Activated T-helper 1 cell treated with Interleukin-2 at 50 U/mL for 16 hours (primary cell): Measurements from ENCODE around the gene SLC8A1.

Source experiments
- DNase-seq: peaks from one replicate; pipeline ENCODE4 v3.0.0-alpha.2; 2020; ENCODE audit warnings: low read depth

SLC8A1 gene

GRCh38 chr2:40451918-40452605 lies at the start of gene SLC8A1:
TSS of gene SLC8A1 (minus strand) at chr2:40452090.
- DNase-seq = no peak

GRCh38 chr2:40499437-40499836 lies 47.5 kb upstream of the SLC8A1 start:
- DNase-seq = no peak

GRCh38 chr2:40497251-40497859 lies 45.5 kb upstream of the SLC8A1 start:
- no peak for DNase-seq

DNA sequence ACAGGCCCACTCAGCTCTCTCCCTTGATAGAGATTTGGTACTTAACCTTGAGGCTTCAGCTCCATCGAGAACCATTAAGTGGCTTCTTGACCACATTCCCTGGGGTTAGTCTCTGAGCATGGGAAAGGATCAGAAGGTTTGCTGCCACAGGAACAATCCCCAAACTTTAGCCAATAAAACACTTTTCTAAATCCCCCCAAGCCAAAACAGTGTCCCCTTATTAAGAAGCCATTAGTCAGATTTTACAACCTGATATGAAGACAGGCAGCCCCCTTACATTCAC lies 37.7 kb upstream of the SLC8A1 start:
- no peak for DNase-seq

- DNase-seq = no peak
These were observed 37.2 kb upstream of the SLC8A1 start for GRCh38 chr2:40488927-40489677.

- DNase-seq = no peak
These were observed 36.3 kb upstream of the SLC8A1 start for GRCh38 chr2:40488101-40488601.

DNA sequence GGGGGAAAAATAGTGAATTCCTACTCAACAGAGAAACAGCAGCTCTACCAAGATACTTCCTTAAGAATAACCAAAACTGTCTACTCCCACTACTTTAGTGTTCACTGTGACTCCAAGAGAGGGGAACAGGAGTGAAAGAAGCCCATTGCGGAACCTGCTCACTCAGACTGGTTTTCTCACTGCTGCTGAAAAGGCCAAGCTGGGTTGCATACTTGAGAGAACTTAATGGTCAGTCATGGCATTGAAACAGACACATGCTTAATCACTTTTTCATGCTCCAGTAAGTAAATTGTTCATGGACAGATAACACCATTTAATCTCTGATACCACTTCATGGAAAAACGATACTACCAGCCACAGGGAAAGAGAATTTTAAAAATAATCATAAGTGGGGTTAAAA lies 35.7 kb upstream of the SLC8A1 start:
- DNase-seq = no peak

DNA sequence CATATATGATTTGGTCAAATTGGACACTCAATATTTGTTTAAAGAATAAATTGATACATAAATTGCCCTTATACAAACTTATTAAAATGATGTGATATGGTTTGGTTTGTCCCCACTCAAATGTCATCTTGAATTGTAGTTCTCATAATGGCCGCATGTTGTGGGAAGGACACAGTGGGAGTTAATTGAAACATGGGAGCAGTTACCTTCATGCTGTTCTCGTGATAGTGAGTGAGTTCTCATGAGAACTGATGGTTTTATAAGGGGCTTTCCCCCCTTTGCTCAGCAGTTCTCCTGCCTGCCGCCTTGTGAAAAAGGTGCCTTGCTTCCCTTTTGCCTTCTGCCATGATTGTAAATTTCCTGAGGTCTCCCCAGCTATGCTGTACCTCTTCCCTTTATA lies 34.0 kb upstream of the SLC8A1 start:
- no peak for DNase-seq

- DNase-seq = no peak
These were observed 33.4 kb upstream of the SLC8A1 start for GRCh38 chr2:40485318-40485717.

GRCh38 chr2:40483549-40484243 lies 31.8 kb upstream of the SLC8A1 start:
- DNase-seq = no peak

GRCh38 chr2:40480596-40480995 lies 28.7 kb upstream of the SLC8A1 start:
- DNase-seq = no peak

- DNase-seq = no peak
These were observed 28.2 kb upstream of the SLC8A1 start for GRCh38 chr2:40480073-40480472.

DNA sequence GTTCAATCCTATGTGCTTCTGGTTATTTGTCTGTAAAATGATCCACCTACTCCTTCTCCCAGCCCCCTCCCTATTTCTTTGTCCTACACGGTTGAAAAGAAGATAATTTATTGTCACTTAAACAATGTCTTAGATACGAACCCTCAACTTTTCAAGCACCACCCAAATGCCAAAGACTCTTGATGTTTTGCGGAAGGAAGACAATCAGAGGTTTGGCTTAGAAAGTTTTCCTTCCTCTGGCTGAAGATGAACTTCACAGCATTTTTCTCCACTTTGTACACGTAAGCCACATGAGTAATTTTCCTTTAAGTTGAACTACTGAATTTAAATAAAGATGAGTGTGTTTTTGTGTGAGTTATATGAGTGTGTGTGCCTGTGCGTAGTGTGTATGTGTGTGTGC lies 25.5 kb upstream of the SLC8A1 start:
- no peak for DNase-seq

GRCh38 chr2:40476436-40476835 lies 24.5 kb upstream of the SLC8A1 start:
- DNase-seq = no peak

GRCh38 chr2:40474306-40474705 lies 22.4 kb upstream of the SLC8A1 start:
- no peak for DNase-seq

GRCh38 chr2:40471866-40472265 lies 20.0 kb upstream of the SLC8A1 start:
- no peak for DNase-seq

DNA sequence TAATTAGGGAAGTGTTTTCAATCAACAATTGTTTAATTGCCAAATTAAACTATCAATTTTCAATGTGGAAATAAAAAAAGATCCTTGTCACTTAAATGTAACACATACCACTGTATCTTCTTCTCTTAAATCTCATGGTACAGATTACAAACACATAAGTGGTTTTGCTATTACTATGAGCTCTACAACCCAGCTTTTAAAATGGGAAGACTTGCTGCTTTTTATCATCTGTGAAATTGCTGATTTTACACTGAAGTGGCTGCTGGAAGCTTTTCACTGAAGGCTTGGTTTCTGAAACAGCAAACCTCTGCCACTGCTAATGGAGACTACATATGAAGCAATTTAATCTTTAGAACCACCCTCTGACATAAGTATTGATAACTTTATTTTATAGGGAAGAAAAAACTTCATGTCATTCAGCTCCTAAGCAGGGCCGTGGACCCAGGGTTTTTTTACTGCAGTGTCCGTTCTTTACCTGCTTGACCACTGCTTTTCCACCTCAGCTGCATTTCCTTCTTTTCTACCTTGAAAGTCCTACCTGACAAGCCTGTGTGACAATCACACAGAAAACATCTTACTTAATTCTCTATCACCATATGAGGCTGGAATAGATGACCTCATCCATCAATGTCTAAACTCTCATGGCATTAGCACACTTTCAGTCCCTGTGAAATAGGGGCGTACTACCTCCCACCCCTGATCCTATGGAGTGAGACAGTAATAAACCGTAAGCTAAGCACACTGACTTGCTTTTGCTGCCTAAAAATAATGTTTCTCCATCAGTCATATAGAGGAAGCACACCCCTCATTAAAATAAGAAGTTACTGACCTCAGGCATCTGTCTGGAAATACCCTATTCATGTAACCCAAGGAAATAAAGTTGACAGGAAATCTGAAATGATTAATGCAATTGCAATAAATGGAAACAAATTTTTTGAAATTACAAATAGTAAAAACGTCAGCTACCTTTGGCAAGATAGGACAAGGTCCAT lies 19.2 kb upstream of the SLC8A1 start:
- no peak for DNase-seq

GRCh38 chr2:40466935-40467572 lies 15.2 kb upstream of the SLC8A1 start:
- DNase-seq = no peak

GRCh38 chr2:40466332-40466906 lies 14.5 kb upstream of the SLC8A1 start:
- DNase-seq = no peak

DNA sequence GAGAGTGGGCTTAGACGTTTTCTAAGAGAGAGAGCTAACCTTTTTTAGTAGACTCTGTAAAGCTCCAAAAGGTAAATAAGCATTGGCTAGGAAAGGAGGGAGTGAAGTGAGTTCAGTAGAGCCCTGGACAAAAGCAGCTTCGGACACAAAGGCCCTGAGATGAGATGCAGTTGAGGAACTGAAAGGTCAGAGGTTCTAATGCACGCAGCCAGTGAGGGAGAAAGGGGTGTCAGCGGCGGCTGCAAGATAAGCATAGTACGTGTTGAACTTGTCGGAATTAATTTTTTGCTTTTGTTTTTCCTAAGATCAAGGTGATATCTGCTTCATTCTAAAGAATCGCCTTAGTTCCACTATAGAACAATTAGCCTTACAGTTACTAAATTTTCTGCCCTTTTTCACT lies 11.2 kb upstream of the SLC8A1 start:
- DNase-seq = no peak
